Neutrophil (primary cell): ENCODE data around the gene SORBS2.

ENCODE experiments used
- H3K27ac ChIP-seq: fragments of 200-600 bp; sonication (generic); 2 replicates; pipeline ENCODE4 v1.5.1; 2016; ENCODE audit warnings: mild to moderate bottlenecking, moderate library complexity
- H3K27me3 ChIP-seq: fragments of 200-600 bp; sonication (generic); 2 replicates; pipeline ENCODE4 v1.6.0; 2016; ENCODE audit warnings: mild to moderate bottlenecking
- H3K36me3 ChIP-seq: fragments of 200-600 bp; sonication (generic); 2 replicates; pipeline ENCODE4 v1.5.1; 2017
- H3K4me1 ChIP-seq, 2 experiments: fragments of 200-600 bp in 1 of 2; sonication (generic) in 1 of 2; 1 replicate in 1 of 2; 2 replicates in 1 of 2; pipeline versions ENCODE4 v1.5.1 to v1.6.1; 2013 to 2016; ENCODE audit warnings: low read depth in 1 of 2, low read length in 1 of 2, mild to moderate bottlenecking in 1 of 2, moderate library complexity in 1 of 2; ENCODE audit not compliant: control insufficient read depth in 1 of 2, insufficient read depth in 1 of 2
- H3K4me3 ChIP-seq, 2 experiments: fragments of 200-600 bp in 1 of 2; sonication (generic) in 1 of 2; 1 replicate in 1 of 2; 2 replicates in 1 of 2; pipeline ENCODE4 v1.5.1; 2013 to 2016; ENCODE audit warnings: low read depth in 1 of 2, low read length in 1 of 2, mild to moderate bottlenecking in 1 of 2, moderate library complexity in 1 of 2
- H3K9me3 ChIP-seq: fragments of 200-600 bp; sonication (generic); 2 replicates; pipeline ENCODE4 v1.5.1; 2016
- TF ChIP-seq, protein P1 (sequence below): fragments of 200-600 bp; sonication (generic); IDR thresholded peaks from 2 replicates; pipeline ENCODE4 v1.5.1; 2016; ENCODE audit warnings: antibody characterized with exemption

SORBS2 gene

DNA sequence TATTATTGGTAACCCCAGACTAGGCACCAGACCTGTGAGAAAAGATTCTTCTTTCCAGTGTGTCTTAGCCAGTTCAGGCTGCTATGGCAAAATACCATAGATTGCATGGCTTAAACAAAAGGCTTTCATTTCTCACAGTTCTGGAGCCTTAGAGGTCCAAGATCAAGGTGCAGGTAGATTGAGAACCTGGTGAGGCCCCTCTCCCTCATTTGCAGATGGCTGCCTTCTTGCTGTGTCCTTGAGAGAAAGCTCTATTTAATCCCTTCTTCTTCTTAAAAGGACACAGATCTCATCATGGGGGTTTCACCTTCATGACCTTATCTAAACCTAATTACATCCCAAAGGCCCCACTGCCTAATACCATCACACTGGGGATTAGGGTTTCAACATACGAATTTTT, 273.2 kb downstream of the SORBS2 start:
- peaks cover 88% of the 10 kb centered on the region for H3K27me3 ChIP-seq
- H3K4me3 ChIP-seq: no peak overlapping the region
- no peaks in the 10 kb centered on the region for H3K36me3 ChIP-seq
- TF ChIP-seq, protein P1, sequence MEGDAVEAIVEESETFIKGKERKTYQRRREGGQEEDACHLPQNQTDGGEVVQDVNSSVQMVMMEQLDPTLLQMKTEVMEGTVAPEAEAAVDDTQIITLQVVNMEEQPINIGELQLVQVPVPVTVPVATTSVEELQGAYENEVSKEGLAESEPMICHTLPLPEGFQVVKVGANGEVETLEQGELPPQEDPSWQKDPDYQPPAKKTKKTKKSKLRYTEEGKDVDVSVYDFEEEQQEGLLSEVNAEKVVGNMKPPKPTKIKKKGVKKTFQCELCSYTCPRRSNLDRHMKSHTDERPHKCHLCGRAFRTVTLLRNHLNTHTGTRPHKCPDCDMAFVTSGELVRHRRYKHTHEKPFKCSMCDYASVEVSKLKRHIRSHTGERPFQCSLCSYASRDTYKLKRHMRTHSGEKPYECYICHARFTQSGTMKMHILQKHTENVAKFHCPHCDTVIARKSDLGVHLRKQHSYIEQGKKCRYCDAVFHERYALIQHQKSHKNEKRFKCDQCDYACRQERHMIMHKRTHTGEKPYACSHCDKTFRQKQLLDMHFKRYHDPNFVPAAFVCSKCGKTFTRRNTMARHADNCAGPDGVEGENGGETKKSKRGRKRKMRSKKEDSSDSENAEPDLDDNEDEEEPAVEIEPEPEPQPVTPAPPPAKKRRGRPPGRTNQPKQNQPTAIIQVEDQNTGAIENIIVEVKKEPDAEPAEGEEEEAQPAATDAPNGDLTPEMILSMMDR: no peak
- H3K4me1 ChIP-seq: no peaks in the 10 kb centered on the region
- no peak overlapping the region for H3K27ac ChIP-seq
- no peaks in the 10 kb centered on the region for H3K9me3 ChIP-seq

DNA sequence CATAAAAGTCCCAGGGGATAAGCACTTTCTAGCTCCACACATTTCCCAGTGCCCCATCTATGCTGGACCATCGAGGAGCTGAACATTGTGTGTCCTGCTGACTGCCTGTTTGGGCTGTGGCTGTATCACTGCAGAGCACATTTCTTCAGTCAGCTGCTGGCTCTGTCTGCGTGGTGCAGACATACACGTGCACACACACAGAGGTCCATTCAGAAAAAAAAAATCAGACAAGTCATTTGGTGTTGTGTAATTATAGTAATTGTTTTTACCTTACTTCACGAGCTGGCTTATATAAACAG, 275.6 kb downstream of the SORBS2 start:
- Histone ChIP-seq H3K27ac (no peak overlapping the region), H3K4me3 (no peak overlapping the region), H3K4me1 (no peaks in the 10 kb centered on the region), H3K9me3 (no peaks in the 10 kb centered on the region), H3K36me3 (no peaks in the 10 kb centered on the region), H3K27me3 (peaks cover 99% of the 10 kb centered on the region)
- TF ChIP-seq, protein P1: no peak

DNA sequence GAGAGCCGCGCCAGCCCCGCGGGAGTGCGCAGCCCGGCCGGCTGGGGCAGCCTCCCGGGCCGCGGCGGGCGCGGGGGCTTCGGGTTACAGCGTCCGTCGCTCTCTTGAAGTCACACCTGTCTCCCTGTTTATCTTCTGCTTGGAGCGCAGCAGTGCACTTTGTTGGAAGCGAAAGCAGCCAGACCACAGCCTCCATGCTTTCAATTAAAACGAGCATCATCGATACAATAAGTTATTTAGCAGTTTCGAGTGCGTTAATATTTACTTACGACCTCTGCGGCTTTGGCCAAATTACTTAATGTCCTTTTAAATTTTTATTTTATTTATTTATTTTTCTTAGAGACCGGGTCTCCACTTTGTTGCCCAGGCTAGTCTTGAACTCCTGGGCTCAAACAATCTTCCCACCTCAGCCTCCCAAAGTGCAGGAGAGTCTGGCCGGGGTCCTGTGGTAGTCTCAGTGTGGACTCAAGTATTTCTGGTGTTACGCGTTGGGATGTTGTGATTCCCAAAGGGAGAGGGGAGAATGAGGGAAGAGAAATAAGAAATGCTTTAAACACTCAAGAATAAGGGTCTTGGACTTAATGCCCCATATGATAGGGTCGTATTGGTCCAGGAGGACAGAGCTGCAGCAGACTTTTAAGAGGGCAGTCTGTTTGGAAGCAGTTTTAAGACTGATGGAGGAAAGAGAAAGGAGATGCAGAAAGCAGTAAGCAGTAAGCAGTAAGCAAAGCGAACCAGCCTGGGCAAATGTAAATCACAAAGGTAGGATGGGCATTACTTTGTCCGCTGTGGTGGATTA, 276.2 kb downstream of the SORBS2 start:
- Histone ChIP-seq H3K27me3 (peaks cover 99% of the 10 kb centered on the region), H3K9me3 (no peaks in the 10 kb centered on the region), H3K27ac (no peak overlapping the region), H3K4me1 (no peaks in the 10 kb centered on the region), H3K4me3 (no peak overlapping the region), H3K36me3 (no peaks in the 10 kb centered on the region)
- TF ChIP-seq, protein P1: no peak
